Panc1 (cell line): ENCODE data around the gene SUCLG2. TPM values are rescaled to one million over a fixed set of nuclear protein-coding genes. Genes with fewer than 3 reads are reported as not detected.

Experiments used
- ATAC-seq: fragments of 200-7000 bp; cut with Tn5 transposase; 2 replicates; pipeline ENCODE4 v1.9.1; 2020; ENCODE audit warnings: mild to moderate bottlenecking, moderate library complexity
- BruUV-seq: library from RNA; stranded (reverse); fragments of 400-500 nt; replicated peaks from 2 replicates; lab custom pipeline; 2021; lab: Mats Ljungman, UMichigan
- CTCF ChIA-PET: fragments of 300-600 bp; sonication (Branson Sonifier 250); formaldehyde crosslinking; loops from one replicate; lab custom pipeline; 2022; ENCODE audit warnings: antibody characterized with exemption; lab: Charles Lee
- POLR2A ChIA-PET: fragments of 300-600 bp; sonication (Branson Sonifier 250); formaldehyde crosslinking; loops from one replicate; lab custom pipeline; 2022; ENCODE audit warnings: antibody characterized with exemption; lab: Charles Lee
- DNase-seq: peaks from one replicate; pipeline ENCODE4 v3.0.0-alpha.2; 2010; ENCODE audit warnings: low read depth, low spot score
- H3K27ac ChIP-seq: 2 replicates; pipeline ENCODE4 v1.5.1; 2011; ENCODE audit warnings: mild to moderate bottlenecking, low read length, inconsistent platforms
- H3K27me3 ChIP-seq: fragments of 200-500 bp; sonication (Bioruptor generic); 2 replicates; pipeline ENCODE4 v1.6.0; 2014; ENCODE audit warnings: low read length, inconsistent platforms; ENCODE audit not compliant: control insufficient read depth, insufficient read depth
- H3K36me3 ChIP-seq: fragments of 200-500 bp; sonication (Bioruptor generic); 2 replicates; pipeline ENCODE4 v1.5.1; 2014; ENCODE audit warnings: inconsistent platforms, mild to moderate bottlenecking, low read length, moderate library complexity; ENCODE audit not compliant: control insufficient read depth, insufficient read depth
- H3K4me1 ChIP-seq: 2 replicates; pipeline ENCODE4 v1.5.1; 2011; ENCODE audit warnings: inconsistent platforms, mild to moderate bottlenecking, low read length, moderate library complexity; ENCODE audit not compliant: control insufficient read depth, insufficient read depth
- H3K4me3 ChIP-seq, 2 experiments: 2 replicates each; pipeline ENCODE4 v1.5.1; 2011 to 2012; ENCODE audit warnings: low read depth in 2 of 2, low read length in 2 of 2, mild to moderate bottlenecking in 2 of 2, inconsistent platforms in 1 of 2, moderate library complexity in 1 of 2
- H3K9me3 ChIP-seq: fragments of 200-500 bp; sonication (Bioruptor generic); 2 replicates; pipeline ENCODE4 v1.5.1; 2014; ENCODE audit warnings: low read depth, mild to moderate bottlenecking, inconsistent platforms, low read length, moderate library complexity; ENCODE audit not compliant: control insufficient read depth, insufficient read depth
- CTCF ChIP-seq: fragments of 450-650 bp; IDR thresholded peaks from 2 replicates; pipeline ENCODE4 v1.5.1; 2017; ENCODE audit warnings: mild to moderate bottlenecking
- POLR2AphosphoS5 ChIP-seq: IDR thresholded peaks from 2 replicates; pipeline ENCODE4 v1.6.1; 2012; ENCODE audit warnings: mild to moderate bottlenecking, low read depth, low read length, moderate library complexity
- REST ChIP-seq, 2 experiments: IDR thresholded peaks; 2 replicates each; pipeline ENCODE4 v1.6.1; 2011 to 2012; ENCODE audit warnings: low read depth in 2 of 2, control low read depth in 1 of 2, low read length in 1 of 2, mild to moderate bottlenecking in 1 of 2, moderate library complexity in 1 of 2; ENCODE audit not compliant: insufficient read depth in 1 of 2
- SIN3A ChIP-seq: IDR thresholded peaks from 2 replicates; pipeline ENCODE4 v1.6.1; 2012; ENCODE audit warnings: low read depth, mild to moderate bottlenecking, low read length, moderate library complexity, borderline replicate concordance; ENCODE audit not compliant: insufficient read depth
- TCF7L2 ChIP-seq: IDR thresholded peaks from 2 replicates; pipeline ENCODE4 v1.6.1; 2011; ENCODE audit warnings: mild to moderate bottlenecking, low read depth, low read length, inconsistent platforms
- in situ Hi-C: cut with HindIII; loops from 2 replicates; pipeline ENCODE4 v1.10.0; 2016; ENCODE audit warnings: low sequenced_read_pairs, low pct_unique_long_range_greater_than_20kb
- intact Hi-C: fragments of 100-400 bp; cut with micrococcal nuclease; formaldehyde crosslinking; loops from one replicate; pipeline ENCODE4 v1.10.0; 2022; ENCODE audit not compliant: unreplicated experiment
- total RNA-seq: library from RNA; stranded (reverse); gene quantifications from one replicate; pipeline ENCODE4 v1.2.1, GENCODE V29; 2021; ENCODE audit not compliant: unreplicated experiment

Gene SUCLG2
- total RNA-seq, 1 experiment from 2014 or later, result 28.3 TPM

- BruUV-seq, result no TSS peak
- TF ChIP-seq POLR2AphosphoS5 (no peak), SIN3A (no peak), CTCF (no peak), TCF7L2 (no peak), REST (IDR thresholded peaks at IDR 0.05; ENCODE audit: insufficient read depth in 1 of 2, low read depth in 2 of 2, low read length in 1 of 2) (no peak)
Observed at GRCh38 chr3:67637255-67637900, 17.0 kb downstream of the SUCLG2 start.

DNA sequence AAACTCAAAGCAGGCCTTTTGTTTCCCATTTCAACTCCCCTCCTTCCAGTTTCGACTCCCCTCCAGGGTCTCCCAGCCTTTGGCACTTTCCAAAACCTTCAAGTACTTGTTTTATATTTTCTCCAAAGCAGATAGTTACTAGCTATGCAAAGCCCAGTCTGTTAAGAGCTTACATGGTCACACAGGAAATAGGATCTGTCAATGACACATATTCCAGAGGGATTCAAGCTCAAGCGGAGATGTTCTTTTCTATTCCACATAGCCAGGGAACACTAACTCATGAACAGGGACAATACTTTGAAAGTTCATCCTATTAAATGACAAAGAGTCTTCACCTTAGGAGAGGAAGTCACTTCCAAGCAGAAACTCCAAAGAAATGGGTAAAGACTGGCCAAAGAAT, 18.6 kb downstream of the SUCLG2 start:
- CTCF ChIA-PET, result no interaction called here
- Histone ChIP-seq H3K4me1 (peaks cover 3% of the 10 kb centered on the region), H3K9me3 (no peaks in the 10 kb centered on the region), H3K27me3 (no peaks in the 10 kb centered on the region), H3K36me3 (no peaks in the 10 kb centered on the region), H3K4me3 (no peak overlapping the region), H3K27ac (no peak overlapping the region; the same call in 1 of the 2 replicates)
- POLR2A ChIA-PET, result interaction anchor here (0.7 kb wide), 1 partner anchor 148 kb away, joined by 6 read pairs; no protein-coding TSS in a partner anchor
- ATAC-seq (no peak), DNase-seq (no peak)
- TF ChIP-seq CTCF (no peak), POLR2AphosphoS5 (no peak), TCF7L2 (no peak), SIN3A (no peak), REST (IDR thresholded peaks at IDR 0.05; ENCODE audit: insufficient read depth in 1 of 2, low read depth in 2 of 2, low read length in 1 of 2) (no peak)
- BruUV-seq, result no TSS peak
- in situ Hi-C loops (no loop called here), intact Hi-C loops (no loop called here)

More at GRCh38 chr3:67637255-67637900, 17.0 kb downstream of the SUCLG2 start:
- intact Hi-C loops (no loop called here), in situ Hi-C loops (no loop called here)
- H3K36me3 ChIP-seq, result no peaks in the 10 kb centered on the region
- ATAC-seq (no peak), DNase-seq (no peak)
- no peak overlapping the region for H3K4me3 ChIP-seq
- H3K27ac ChIP-seq, result no peak overlapping the region
- peaks cover 3% of the 10 kb centered on the region for H3K4me1 ChIP-seq
- ChIA-PET POLR2A (no interaction called here), CTCF (no interaction called here)
- H3K9me3 ChIP-seq, result no peaks in the 10 kb centered on the region
- H3K27me3 ChIP-seq, result no peaks in the 10 kb centered on the region
